Suprapubic skin (tissue), 4 donors: ENCODE results near the gene TSPAN18.

ENCODE experiments used
- EP300 ChIP-seq: sonication (generic); formaldehyde crosslinking; IDR thresholded peaks from one replicate; pipeline ENCODE4 v1.6.1; 2017; ENCODE audit warnings: antibody characterized with exemption
- POLR2AphosphoS5 ChIP-seq, 3 donors: sonication (generic); formaldehyde crosslinking; IDR thresholded peaks; one replicate each; pipeline ENCODE4 v1.6.1; 2017; ENCODE audit warnings: antibody characterized with exemption in 3 of 3
- TF ChIP-seq, protein P1 (sequence below), 2 donors: fragments of 200-600 bp in 1 of 2; fragments of 450-650 bp in 1 of 2; sonication (generic) in 1 of 2; IDR thresholded peaks; one replicate each; pipeline ENCODE4 v1.5.1; 2016 to 2019; ENCODE audit warnings: antibody characterized with exemption in 2 of 2, mild to moderate bottlenecking in 1 of 2, moderate library complexity in 1 of 2

GRCh38 chr11:44964526-44965209 is 237.9 kb downstream of the TSPAN18 start:
- TF ChIP-seq, protein P1, sequence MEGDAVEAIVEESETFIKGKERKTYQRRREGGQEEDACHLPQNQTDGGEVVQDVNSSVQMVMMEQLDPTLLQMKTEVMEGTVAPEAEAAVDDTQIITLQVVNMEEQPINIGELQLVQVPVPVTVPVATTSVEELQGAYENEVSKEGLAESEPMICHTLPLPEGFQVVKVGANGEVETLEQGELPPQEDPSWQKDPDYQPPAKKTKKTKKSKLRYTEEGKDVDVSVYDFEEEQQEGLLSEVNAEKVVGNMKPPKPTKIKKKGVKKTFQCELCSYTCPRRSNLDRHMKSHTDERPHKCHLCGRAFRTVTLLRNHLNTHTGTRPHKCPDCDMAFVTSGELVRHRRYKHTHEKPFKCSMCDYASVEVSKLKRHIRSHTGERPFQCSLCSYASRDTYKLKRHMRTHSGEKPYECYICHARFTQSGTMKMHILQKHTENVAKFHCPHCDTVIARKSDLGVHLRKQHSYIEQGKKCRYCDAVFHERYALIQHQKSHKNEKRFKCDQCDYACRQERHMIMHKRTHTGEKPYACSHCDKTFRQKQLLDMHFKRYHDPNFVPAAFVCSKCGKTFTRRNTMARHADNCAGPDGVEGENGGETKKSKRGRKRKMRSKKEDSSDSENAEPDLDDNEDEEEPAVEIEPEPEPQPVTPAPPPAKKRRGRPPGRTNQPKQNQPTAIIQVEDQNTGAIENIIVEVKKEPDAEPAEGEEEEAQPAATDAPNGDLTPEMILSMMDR (IDR thresholded peaks at IDR 0.05) = no peak
- no peak for TF ChIP-seq POLR2AphosphoS5 (IDR thresholded peaks at IDR 0.05)
- no peak for TF ChIP-seq EP300
